ENCODE data around the gene NKAIN1. TPM values are rescaled to one million over a fixed set of nuclear protein-coding genes. Genes with fewer than 3 reads are reported as not detected.

The NKAIN1 gene
- total RNA-seq, 1 donor from 2014 or later = 263 TPM

DNA sequence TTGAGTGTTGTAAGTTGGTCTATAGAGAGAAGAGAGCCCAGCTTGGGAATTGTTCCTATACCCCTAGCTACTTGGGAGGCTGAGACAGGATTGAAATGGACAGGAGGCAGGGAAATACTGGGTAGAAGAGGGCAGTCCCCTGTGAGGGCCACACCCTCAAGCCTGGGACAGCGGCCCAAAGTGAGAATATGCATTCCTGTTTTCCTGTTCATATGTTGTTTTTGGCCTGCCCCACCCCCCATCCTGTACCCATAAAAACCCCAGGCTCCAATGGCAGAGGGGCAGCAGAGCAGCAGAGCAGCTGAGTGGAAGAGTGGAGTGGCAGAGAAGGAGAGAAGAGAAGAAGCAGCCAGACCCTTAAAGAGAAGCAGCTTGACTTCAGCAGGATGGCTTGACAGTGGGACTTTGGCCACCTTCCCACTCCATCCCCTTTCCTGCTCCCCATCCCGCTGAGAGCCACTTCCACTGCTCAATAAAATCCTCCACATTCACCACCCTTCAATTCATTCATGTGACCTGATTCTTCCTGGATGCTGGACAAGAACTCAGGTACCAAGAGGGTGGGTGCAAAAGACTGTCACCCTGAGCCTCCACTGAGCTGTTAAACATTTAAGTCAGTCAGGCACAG is 103.6 kb downstream of the NKAIN1 start:
- TF ChIP-seq, protein P1, sequence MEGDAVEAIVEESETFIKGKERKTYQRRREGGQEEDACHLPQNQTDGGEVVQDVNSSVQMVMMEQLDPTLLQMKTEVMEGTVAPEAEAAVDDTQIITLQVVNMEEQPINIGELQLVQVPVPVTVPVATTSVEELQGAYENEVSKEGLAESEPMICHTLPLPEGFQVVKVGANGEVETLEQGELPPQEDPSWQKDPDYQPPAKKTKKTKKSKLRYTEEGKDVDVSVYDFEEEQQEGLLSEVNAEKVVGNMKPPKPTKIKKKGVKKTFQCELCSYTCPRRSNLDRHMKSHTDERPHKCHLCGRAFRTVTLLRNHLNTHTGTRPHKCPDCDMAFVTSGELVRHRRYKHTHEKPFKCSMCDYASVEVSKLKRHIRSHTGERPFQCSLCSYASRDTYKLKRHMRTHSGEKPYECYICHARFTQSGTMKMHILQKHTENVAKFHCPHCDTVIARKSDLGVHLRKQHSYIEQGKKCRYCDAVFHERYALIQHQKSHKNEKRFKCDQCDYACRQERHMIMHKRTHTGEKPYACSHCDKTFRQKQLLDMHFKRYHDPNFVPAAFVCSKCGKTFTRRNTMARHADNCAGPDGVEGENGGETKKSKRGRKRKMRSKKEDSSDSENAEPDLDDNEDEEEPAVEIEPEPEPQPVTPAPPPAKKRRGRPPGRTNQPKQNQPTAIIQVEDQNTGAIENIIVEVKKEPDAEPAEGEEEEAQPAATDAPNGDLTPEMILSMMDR (IDR thresholded peaks at IDR 0.05; ENCODE audit: partially characterized antibody, unreplicated experiment) = no peak
- peaks cover under 1% of the 10 kb centered on the region for H3K27me3 Mint-ChIP-seq (ENCODE audit: unreplicated experiment)
- H3K4me1 Mint-ChIP-seq (ENCODE audit: low read depth, unreplicated experiment) = peaks cover 2% of the 10 kb centered on the region
- H3K36me3 Mint-ChIP-seq (ENCODE audit: unreplicated experiment) = no peaks in the 10 kb centered on the region
- no peak overlapping the region for H3K4me3 Mint-ChIP-seq (ENCODE audit: unreplicated experiment)
- DNase-seq = no peak
- no peaks in the 10 kb centered on the region for H3K9me3 Mint-ChIP-seq (ENCODE audit: unreplicated experiment)
- H3K27ac Mint-ChIP-seq (ENCODE audit: unreplicated experiment) = no peak overlapping the region

DNA sequence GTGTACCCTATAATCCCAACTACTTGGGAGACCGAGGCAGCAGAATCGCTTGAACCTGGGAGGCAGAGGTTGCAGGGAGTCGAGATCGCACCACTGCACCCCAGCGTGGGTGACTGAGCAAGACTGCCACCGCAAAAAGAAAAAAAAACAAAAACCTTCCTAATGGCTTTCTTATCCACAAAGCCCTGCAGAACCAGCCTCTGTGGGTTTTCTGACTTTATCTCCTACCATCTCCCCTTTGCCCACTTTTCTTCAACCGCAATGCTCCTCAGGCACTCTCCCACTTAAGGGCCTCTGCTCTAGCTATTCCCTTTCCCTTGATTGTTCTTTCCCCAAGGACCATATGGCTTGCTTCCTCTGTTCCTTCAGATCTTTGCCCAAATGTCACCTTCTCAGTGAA is 106.3 kb downstream of the NKAIN1 start:
- Mint-ChIP-seq H3K4me1 (ENCODE audit: low read depth, unreplicated experiment) (peaks cover 2% of the 10 kb centered on the region), H3K27me3 (ENCODE audit: unreplicated experiment) (no peaks in the 10 kb centered on the region), H3K36me3 (ENCODE audit: unreplicated experiment) (no peaks in the 10 kb centered on the region), H3K4me3 (ENCODE audit: unreplicated experiment) (no peak overlapping the region), H3K27ac (ENCODE audit: unreplicated experiment) (no peak overlapping the region), H3K9me3 (ENCODE audit: unreplicated experiment) (peaks cover 3% of the 10 kb centered on the region)
- TF ChIP-seq, protein P1 (IDR thresholded peaks at IDR 0.05; ENCODE audit: partially characterized antibody, unreplicated experiment) = no peak
- DNase-seq = no peak

Other genes starting within 250 kb of the NKAIN1 start
- 188 TPM for gene PUM1, start 174.2 kb downstream of the NKAIN1 start, total RNA-seq (ENCODE audit: unreplicated experiment)
- 68.0 TPM for gene SNRNP40, start 56.9 kb upstream of the NKAIN1 start, total RNA-seq (ENCODE audit: unreplicated experiment)
- 64.5 TPM for gene ZCCHC17, start 57.1 kb upstream of the NKAIN1 start, total RNA-seq (ENCODE audit: unreplicated experiment)
- 148 TPM for gene FABP3, start 133.2 kb upstream of the NKAIN1 start, total RNA-seq (ENCODE audit: unreplicated experiment)
- 36.4 TPM for gene SERINC2, start 173.3 kb upstream of the NKAIN1 start, total RNA-seq (ENCODE audit: unreplicated experiment)